Heart right ventricle (tissue), 16 donors: ENCODE measurements around the gene LDLRAP1. TPM values are rescaled to one million over a fixed set of nuclear protein-coding genes. Genes with fewer than 3 reads are reported as not detected.

Source experiments
- ATAC-seq, 8 donors: fragments of 200-7000 bp; cut with Tn5 transposase; one replicate each; pipeline ENCODE4 v1.9.1; 2020; ENCODE audit warnings: mild to moderate bottlenecking in 8 of 8, moderate library complexity in 8 of 8, moderate number of reproducible peaks in 1 of 8
- DNase-seq, 2 donors: peaks; one replicate each; pipeline ENCODE4 v3.0.0-alpha.2; 2020
- H3K27ac ChIP-seq, 10 donors: fragments of 200-600 bp; sonication (generic) in 2 of 10; one replicate each; pipeline versions ENCODE4 v1.5.0 to v1.8.0; 2020 to 2022; ENCODE audit warnings: mild to moderate bottlenecking in 3 of 10
- H3K27me3 ChIP-seq, 7 donors: fragments of 200-600 bp; one replicate each; pipeline ENCODE4 v1.8.0; 2021 to 2022; ENCODE audit warnings: mild to moderate bottlenecking in 2 of 7
- H3K36me3 ChIP-seq, 9 donors: fragments of 200-600 bp; sonication (generic) in 1 of 9; one replicate each; pipeline versions ENCODE4 v1.5.0 to v1.8.0; 2020 to 2022; ENCODE audit warnings: mild to moderate bottlenecking in 2 of 9
- H3K4me1 ChIP-seq, 9 donors: fragments of 200-600 bp; sonication (generic) in 1 of 9; one replicate each; pipeline versions ENCODE4 v1.5.0 to v1.8.0; 2020 to 2022; ENCODE audit warnings: mild to moderate bottlenecking in 4 of 9
- H3K4me3 ChIP-seq, 10 donors: fragments of 200-600 bp; sonication (generic) in 2 of 10; one replicate each; pipeline versions ENCODE4 v1.5.0 to v1.8.0; 2020 to 2022; ENCODE audit warnings: mild to moderate bottlenecking in 7 of 10, moderate library complexity in 2 of 10
- H3K9me3 ChIP-seq, 11 donors: fragments of 200-600 bp in 10 of 11; sonication (generic) in 2 of 11; one replicate each; pipeline versions ENCODE4 v1.5.0 to v1.8.0; 2013 to 2022; ENCODE audit warnings: mild to moderate bottlenecking in 2 of 11, control low read depth in 1 of 11, moderate library complexity in 1 of 11
- CTCF ChIP-seq, 9 donors: fragments of 200-600 bp; sonication (generic) in 2 of 9; IDR thresholded peaks; one replicate each; pipeline versions ENCODE4 v1.5.0 to v1.8.0; 2021 to 2022; ENCODE audit warnings: antibody characterized with exemption in 9 of 9, mild to moderate bottlenecking in 5 of 9, moderate library complexity in 1 of 9
- WGBS, 2 donors: extraction: QIAGEN DNeasy Blood & Tissue Kit; methylation state at CpG; one replicate each; pipeline ENCODE4 v1.1.7; 2013; ENCODE audit warnings: inconsistent platforms in 1 of 2; 5-methylcytosine and 5-hydroxymethylcytosine counted together
- intact Hi-C, 10 donors: fragments of 100-400 bp; cut with DNase I; formaldehyde crosslinking; loops; one replicate each; pipeline versions ENCODE4 v1.11.1 to v1.14.2; 2022
- polyA plus RNA-seq, 2 donors: library from polyadenylated mRNA; stranded (reverse); fragments of 200-250 nt; gene quantifications; one replicate each; pipeline ENCODE4 v1.2.3, GENCODE V29; 2013
- total RNA-seq, 10 donors: library from RNA; stranded (reverse); fragmentation: NEBNext Ultra II Directional in 3 of 10; extraction: Animal tissue kit (Norgen Biotek cat#: 25700) in 3 of 10; gene quantifications; one replicate each; pipeline versions ENCODE4 v1.2.1 to v1.2.4, GENCODE V29; 2021 to 2023
- donor health status: Arrhythmogenic right ventricular cardiomyopathy.
- donor health status: ischemic (EF 13 %, LVEDD 7.1; RV severe dilation, severe dysfunction).
- donor health status: healthy with polysubstance abuse.
- donor health status: DM: no; HTN: yes; CAD: no.
- donor health status: DM: no; HTN: no; CAD: no.
- donor health status: ischemic (EF 25% LVEDD 6.9; RV normal size, moderate dysfunction).
- donor health status: ischemic (EF 25% LVEDD 5.7; RV mildly dilated, moderate dysfunction).
- donor health status: healthy.
- donor health status: DM: yes; HTN: yes; CAD: no.
- donor health status: Ischemic cardiomyopathy.
- donor health status: ischemic (EF 35%, LVEDD 5.7; RV mildly dilated, moderate dysfunction).
- donor health status: nonischemic (EF 11% LVEDD 7.7; RV severe dilation, severe dysfunction).
- donor health status: DM: yes; HTN: yes; CAD: no.
- donor health status: PGD.
- donor health status: ischemic (EF 29% LVEDD 5.4; RV normal size, mild dysfunction).
- donor health status: nonischemic (EF 23%, LVEDD 6.1; RV moderate dilation, normal function).

The LDLRAP1 gene
- total and polyA plus RNA-seq, 12 donors = 8.5 to 16.1 (median 10.3) TPM

DNA sequence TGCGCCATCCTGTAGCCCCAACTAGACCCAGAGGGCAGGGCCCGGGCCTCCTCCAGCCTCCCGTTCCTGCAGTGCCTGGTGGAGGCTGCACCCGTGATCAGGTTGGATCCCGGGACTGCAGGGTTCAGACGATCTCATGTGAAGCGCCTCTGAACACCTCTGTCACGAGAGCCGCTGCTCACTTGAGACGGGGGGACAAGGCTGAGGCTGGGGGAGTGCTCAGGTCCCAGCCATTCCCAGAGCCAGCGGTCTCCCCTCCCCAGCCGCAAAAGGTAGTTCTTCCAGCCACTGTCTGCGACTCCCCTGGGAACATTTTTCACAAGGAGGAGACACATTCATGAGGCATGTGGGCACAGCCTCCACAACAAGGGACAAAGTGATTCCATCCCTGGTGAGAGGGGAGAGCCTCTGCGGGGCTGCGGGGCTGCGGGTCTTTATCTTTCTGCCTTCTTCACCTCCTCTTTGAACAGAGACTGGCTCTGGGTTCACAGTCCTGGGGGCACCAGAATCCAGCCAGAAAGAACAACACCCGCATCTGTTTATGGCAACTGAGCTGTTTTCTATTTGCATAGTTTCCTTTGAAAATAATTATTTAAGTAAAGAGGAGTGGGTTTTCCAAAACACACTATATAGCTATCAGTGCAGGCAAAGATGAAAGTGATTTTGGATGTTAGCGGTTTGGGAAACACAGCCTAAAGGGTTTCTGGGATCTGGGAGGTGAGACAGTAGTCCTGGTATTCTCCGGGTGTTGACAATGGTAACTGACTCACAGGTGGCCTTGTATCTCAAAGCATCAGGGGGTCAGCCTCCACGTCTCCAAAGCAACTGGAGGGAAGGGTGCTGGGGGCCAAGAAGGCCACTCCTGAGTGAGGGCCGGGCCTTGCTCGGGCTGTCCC, 13.0 kb upstream of the LDLRAP1 start:
- DNase-seq (no peak), ATAC-seq (no peak)
- intact Hi-C loops = no loop called here
- no peak for TF ChIP-seq CTCF (IDR thresholded peaks at IDR 0.05)
- peaks cover 0 to 5% (median 0%) of the 10 kb centered on the region in 7 donors for H3K27me3 ChIP-seq
- H3K4me1 ChIP-seq = peaks cover 0 to 3% (median 0%) of the 10 kb centered on the region in 9 donors
- no peaks in the 10 kb centered on the region for H3K36me3 ChIP-seq
- no peak overlapping the region for H3K27ac ChIP-seq
- no peak overlapping the region for H3K4me3 ChIP-seq
- WGBS, 2 donors = 92 to 93% methylated on average over 22 of the region's 22 CpGs
- H3K9me3 ChIP-seq = peaks cover 0 to 4% (median 0%) of the 10 kb centered on the region in 11 donors

GRCh38 chr1:25531082-25531461, 12.3 kb upstream of the LDLRAP1 start:
- intact Hi-C loops = no loop called here
- no peaks in the 10 kb centered on the region for H3K9me3 ChIP-seq
- ATAC-seq (peak in 3 of 8 donors; percentile 42 to 51 (median 48)), DNase-seq (peak in 1 of 2 donors; percentile 49)
- H3K4me1 ChIP-seq = peaks cover 0 to 3% (median 0%) of the 10 kb centered on the region in 9 donors
- no peaks in the 10 kb centered on the region for H3K36me3 ChIP-seq
- no peak overlapping the region for H3K4me3 ChIP-seq
- no peak overlapping the region for H3K27ac ChIP-seq
- TF ChIP-seq CTCF (IDR thresholded peaks at IDR 0.05) = no peak
- 68 to 77% methylated on average over 11 of the region's 11 CpGs for WGBS, 2 donors
- no peaks in the 10 kb centered on the region for H3K27me3 ChIP-seq

- no peaks in the 10 kb centered on the region for H3K9me3 ChIP-seq
- H3K27me3 ChIP-seq = no peaks in the 10 kb centered on the region
- peaks cover 0 to 3% (median 0%) of the 10 kb centered on the region in 9 donors for H3K4me1 ChIP-seq
- no peaks in the 10 kb centered on the region for H3K36me3 ChIP-seq
- intact Hi-C loops = no loop called here
- ATAC-seq (no peak), DNase-seq (no peak)
- no peak overlapping the region for H3K27ac ChIP-seq
- 91 to 94% methylated on average over 3 of the region's 3 CpGs for WGBS, 2 donors
- H3K4me3 ChIP-seq = no peak overlapping the region
- TF ChIP-seq CTCF (IDR thresholded peaks at IDR 0.05) = no peak
Observed at GRCh38 chr1:25532970-25533369, 10.4 kb upstream of the LDLRAP1 start.

DNA sequence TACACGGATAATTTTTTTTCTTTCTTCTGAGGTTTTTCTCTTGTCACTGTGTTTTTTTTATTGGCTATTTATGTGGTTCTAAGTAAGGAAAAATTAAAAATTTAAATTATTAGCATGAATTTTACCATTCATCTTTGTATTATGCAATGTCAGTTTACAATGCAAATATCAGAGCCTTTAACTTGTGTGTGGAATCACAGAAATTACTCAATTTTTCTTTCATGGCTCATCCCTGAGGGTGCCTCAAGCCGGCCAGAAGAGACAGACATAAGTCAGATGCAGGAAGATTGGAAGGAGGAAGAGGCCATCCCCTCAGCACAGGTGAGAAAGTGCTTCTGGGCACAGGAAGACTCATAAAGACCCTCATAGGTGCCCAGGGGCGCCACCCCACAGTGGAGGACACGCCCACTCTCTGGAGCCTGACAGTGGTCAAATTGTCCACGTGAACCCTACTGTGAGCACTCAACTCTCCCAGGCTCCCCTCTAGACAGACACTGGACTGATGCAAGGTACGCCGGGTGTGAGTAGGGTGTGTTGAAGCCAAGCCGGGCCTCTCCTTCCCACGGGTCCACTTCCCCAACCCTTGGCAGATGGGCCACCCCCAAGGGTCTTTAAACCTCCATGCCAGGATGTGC, 9.5 kb upstream of the LDLRAP1 start:
- Histone ChIP-seq H3K27ac (no peak overlapping the region), H3K36me3 (no peaks in the 10 kb centered on the region), H3K27me3 (no peaks in the 10 kb centered on the region), H3K4me1 (peaks cover 0 to 3% (median 0%) of the 10 kb centered on the region in 9 donors), H3K9me3 (no peaks in the 10 kb centered on the region), H3K4me3 (no peak overlapping the region)
- intact Hi-C loops = no loop called here
- WGBS, 2 donors = 88 to 90% methylated on average over 9 of the region's 9 CpGs
- ATAC-seq (no peak), DNase-seq (no peak)
- TF ChIP-seq CTCF (IDR thresholded peaks at IDR 0.05) = no peak
